Hematopoietic multipotent progenitor cell treated with erythropoietin and hydrocortisone succinate and interleukin-3 and kit ligand, for 15 days (in vitro differentiated cells): ENCODE results near the gene CAMTA1.
"Not testable (repeated sequence)": the region's sequence is repeated elsewhere in the genome, so short reads cannot be mapped to it uniquely, and the experiment has no call there.

Source experiments
- DNase-seq: peaks from one replicate; pipeline ENCODE4 v3.0.0-alpha.2; 2015; ENCODE audit warnings: low spot score

The CAMTA1 gene

GRCh38 chr1:7679159-7679872 lies 894.1 kb downstream of the CAMTA1 start:
- no peak for DNase-seq

- DNase-seq, result no peak
Observed at GRCh38 chr1:7679873-7680206, 894.6 kb downstream of the CAMTA1 start.

GRCh38 chr1:7680207-7680954 lies 895.1 kb downstream of the CAMTA1 start:
- no peak for DNase-seq

DNA sequence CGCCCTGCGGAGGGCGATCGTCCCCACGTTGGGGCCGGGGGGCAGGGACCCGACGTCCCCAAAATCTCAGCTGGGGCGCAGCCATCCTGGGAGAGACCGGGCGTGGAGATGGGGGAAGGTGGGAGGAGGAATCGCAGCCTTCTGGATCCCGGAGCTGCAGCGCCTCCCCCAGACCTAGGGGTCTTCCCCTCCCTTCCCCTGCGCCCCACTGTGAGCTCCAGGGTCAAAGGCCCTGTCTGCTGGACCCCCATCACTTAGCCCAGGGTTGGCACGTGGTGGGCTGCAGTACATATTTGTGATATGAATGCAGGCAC lies 895.7 kb downstream of the CAMTA1 start:
- DNase-seq, result no peak

GRCh38 chr1:7681401-7681800 lies 896.1 kb downstream of the CAMTA1 start:
- DNase-seq, result no peak

- no peak for DNase-seq
Observed at GRCh38 chr1:7683521-7683920, 898.3 kb downstream of the CAMTA1 start.

GRCh38 chr1:7684132-7684531 lies 898.9 kb downstream of the CAMTA1 start:
- DNase-seq, result no peak

- no peak for DNase-seq
Observed at GRCh38 chr1:7684861-7685635, 899.8 kb downstream of the CAMTA1 start.

GRCh38 chr1:7686301-7686850 lies 901.1 kb downstream of the CAMTA1 start:
- no peak for DNase-seq

GRCh38 chr1:7687411-7687810 lies 902.2 kb downstream of the CAMTA1 start:
- no peak for DNase-seq

GRCh38 chr1:7688659-7689058 lies 903.4 kb downstream of the CAMTA1 start:
- DNase-seq, result no peak

- DNase-seq, result not testable (repeated sequence)
Observed at GRCh38 chr1:7689307-7689706, 904.1 kb downstream of the CAMTA1 start.

- no peak for DNase-seq
Observed at GRCh38 chr1:7690076-7690475, 904.8 kb downstream of the CAMTA1 start.

GRCh38 chr1:7690496-7691182 lies 905.4 kb downstream of the CAMTA1 start:
- DNase-seq, result no peak

GRCh38 chr1:7691576-7691975 lies 906.3 kb downstream of the CAMTA1 start:
- DNase-seq, result no peak

DNA sequence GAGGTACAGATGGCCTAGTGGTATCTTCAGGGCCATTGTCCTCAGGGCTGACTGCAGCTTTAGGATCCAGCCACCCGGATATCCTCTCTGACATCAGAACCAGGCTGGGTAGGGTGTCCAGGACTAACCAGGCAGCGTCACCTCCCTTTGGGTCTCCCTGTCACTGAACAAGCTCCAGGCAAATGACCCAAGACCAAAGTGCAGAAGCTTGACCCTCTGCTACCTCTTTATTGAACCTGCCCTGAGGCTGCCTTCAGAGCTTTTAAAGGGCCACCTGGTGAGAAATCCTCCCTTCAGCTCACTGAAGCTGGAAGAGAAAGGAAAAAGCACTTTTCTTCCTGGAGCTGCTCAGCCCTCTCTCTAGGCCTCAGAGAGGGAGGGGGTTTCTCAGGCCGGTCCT lies 906.8 kb downstream of the CAMTA1 start:
- DNase-seq, result no peak

- DNase-seq, result not testable (repeated sequence)
Observed at GRCh38 chr1:7693037-7693436, 907.8 kb downstream of the CAMTA1 start.

- DNase-seq, result no peak
Observed at GRCh38 chr1:7693662-7694061, 908.4 kb downstream of the CAMTA1 start.

DNA sequence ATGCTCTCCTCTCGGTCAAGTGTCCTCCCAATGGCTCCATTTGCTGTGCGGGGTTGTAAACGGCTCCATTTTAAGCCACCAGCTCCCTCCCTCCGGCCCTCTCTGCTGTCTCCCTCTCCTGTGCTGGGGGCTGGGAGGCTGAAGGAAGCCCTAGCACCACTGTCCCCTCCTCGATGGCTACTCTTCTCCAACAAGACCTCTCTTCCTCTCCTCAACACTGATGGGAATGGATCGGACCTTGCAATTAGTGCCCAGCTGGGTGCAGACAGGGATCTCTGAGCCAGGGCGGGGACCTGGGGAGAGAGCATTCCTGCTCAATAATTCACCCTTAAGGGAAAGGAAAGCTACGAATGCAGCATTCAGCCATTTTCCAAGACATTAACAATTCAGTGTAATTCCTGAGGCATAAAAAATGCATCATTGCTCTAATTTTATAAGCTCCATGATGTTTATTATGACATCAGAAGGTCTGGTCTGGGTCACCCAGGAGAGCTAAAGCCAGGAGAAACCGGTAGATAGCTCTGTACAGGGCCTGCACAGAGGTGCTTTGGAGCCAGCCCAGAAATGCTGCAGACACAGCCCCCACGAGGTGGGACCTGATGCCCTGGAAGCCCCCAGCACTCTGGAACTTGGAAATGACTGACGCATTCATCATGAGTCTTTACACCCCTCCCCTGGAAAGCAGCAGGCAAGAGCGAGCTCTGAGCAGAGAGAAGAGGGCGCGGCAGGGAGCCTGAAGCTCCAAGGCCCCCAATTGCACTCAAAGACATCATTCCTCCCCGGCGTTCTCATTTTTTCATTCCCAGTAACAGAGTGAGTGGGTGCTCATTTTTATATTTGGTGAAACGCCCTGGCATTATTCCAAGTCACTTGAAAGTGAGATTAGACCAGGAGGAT lies 909.6 kb downstream of the CAMTA1 start:
- DNase-seq, result no peak

- DNase-seq, result no peak
Observed at GRCh38 chr1:7695497-7696117, 910.4 kb downstream of the CAMTA1 start.

- no peak for DNase-seq
Observed at GRCh38 chr1:7698641-7699040, 913.4 kb downstream of the CAMTA1 start.
